Measurements from ENCODE around the gene RALB. TPM values are rescaled to one million over a fixed set of nuclear protein-coding genes. Genes with fewer than 3 reads are reported as not detected.

The RALB gene
- 19.1 and 33.9 TPM in 2 replicates for total RNA-seq

GRCh38 chr2:120252225-120253020, at the start of gene RALB:
Gene RALB, plus strand, starts transcription at chr2:120252852. Its CDS starts 25,813 bp downstream, at chr2:120278665.

GRCh38 chr2:120223034-120223912, 29.4 kb upstream of the RALB start, which contains the start of gene TMEM185B:
Gene TMEM185B, minus strand, starts transcription at chr2:120223400. Its CDS starts 424 bp downstream, at chr2:120222976.

Other genes with a start within 250 kb of the RALB start
- 8.0 and 17.5 TPM in 2 replicates for gene EPB41L5, start 239.8 kb upstream of the RALB start, total RNA-seq
- 36.0 and 43.5 TPM in 2 replicates for gene TMEM185B, start 29.5 kb upstream of the RALB start, total RNA-seq
- under 0.01 TPM in 1 of 2 replicates, not detected in the other for gene INHBB, start 93.3 kb downstream of the RALB start, total RNA-seq

Measured in mesangial cell (primary cell).